Measurements from ENCODE around the gene SIRT3.

The SIRT3 gene

DNA sequence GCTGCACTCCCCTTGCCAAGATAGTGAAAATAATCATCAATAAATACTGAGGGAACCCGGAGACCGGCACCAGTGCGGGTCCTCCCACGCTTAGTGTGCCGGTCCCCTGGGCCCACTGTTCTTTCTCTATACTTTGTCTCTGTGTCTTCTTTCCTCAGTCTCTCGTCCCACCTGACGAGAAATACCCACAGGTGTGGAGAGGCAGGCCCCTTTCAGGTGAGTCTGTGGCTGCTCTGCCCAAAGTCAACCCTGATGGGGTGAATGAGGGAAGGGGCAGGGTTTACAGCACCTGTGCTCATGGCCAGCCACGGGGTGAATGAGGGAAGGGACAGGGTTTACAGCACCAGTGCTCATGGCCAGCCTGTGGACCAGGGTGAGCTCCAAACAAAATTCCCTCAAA lies 33.7 kb downstream of the SIRT3 start:
- Mint-ChIP-seq H3K4me3 (no peak overlapping the region), H3K4me1 (peaks cover 17% of the 10 kb centered on the region), H3K9me3 (no peaks in the 10 kb centered on the region), H3K36me3 (ENCODE audit: low read depth) (peaks cover 12% of the 10 kb centered on the region), H3K27ac (peak overlapping the region; percentile 47), H3K27me3 (ENCODE audit: low read depth, poor library complexity) (peaks cover 6% of the 10 kb centered on the region)
- no peak for DNase-seq
- no peak for TF ChIP-seq CTCF (IDR thresholded peaks at IDR 0.05)

GRCh38 chr11:201966-202365 lies 34.2 kb downstream of the SIRT3 start:
- Mint-ChIP-seq H3K9me3 (no peaks in the 10 kb centered on the region), H3K27me3 (ENCODE audit: low read depth, poor library complexity) (peaks cover 6% of the 10 kb centered on the region), H3K4me3 (no peak overlapping the region), H3K4me1 (peaks cover 17% of the 10 kb centered on the region), H3K27ac (peak overlapping the region; percentile 47), H3K36me3 (ENCODE audit: low read depth) (peaks cover 12% of the 10 kb centered on the region)
- DNase-seq = no peak
- no peak for TF ChIP-seq CTCF (IDR thresholded peaks at IDR 0.05)

- no peak for TF ChIP-seq CTCF (IDR thresholded peaks at IDR 0.05)
- Mint-ChIP-seq H3K4me1 (peaks cover 3% of the 10 kb centered on the region), H3K27me3 (ENCODE audit: low read depth, poor library complexity) (peaks cover 6% of the 10 kb centered on the region), H3K4me3 (no peak overlapping the region), H3K36me3 (ENCODE audit: low read depth) (peaks cover 12% of the 10 kb centered on the region), H3K9me3 (no peaks in the 10 kb centered on the region), H3K27ac (no peak overlapping the region)
- no peak for DNase-seq
These were observed 35.7 kb downstream of the SIRT3 start for GRCh38 chr11:200224-201003.

GRCh38 chr11:199782-200181 lies 36.4 kb downstream of the SIRT3 start:
- Mint-ChIP-seq H3K9me3 (no peaks in the 10 kb centered on the region), H3K4me3 (no peak overlapping the region), H3K4me1 (no peaks in the 10 kb centered on the region), H3K27ac (no peak overlapping the region), H3K27me3 (ENCODE audit: low read depth, poor library complexity) (peaks cover 6% of the 10 kb centered on the region), H3K36me3 (ENCODE audit: low read depth) (peaks cover 12% of the 10 kb centered on the region)
- DNase-seq = no peak
- TF ChIP-seq CTCF (IDR thresholded peaks at IDR 0.05) = no peak

GRCh38 chr11:199004-199581 lies 37.0 kb downstream of the SIRT3 start:
- Mint-ChIP-seq H3K4me1 (no peaks in the 10 kb centered on the region), H3K27ac (no peak overlapping the region), H3K27me3 (ENCODE audit: low read depth, poor library complexity) (peaks cover 6% of the 10 kb centered on the region), H3K4me3 (no peak overlapping the region), H3K36me3 (ENCODE audit: low read depth) (peaks cover 11% of the 10 kb centered on the region), H3K9me3 (no peaks in the 10 kb centered on the region)
- DNase-seq = no peak
- no peak for TF ChIP-seq CTCF (IDR thresholded peaks at IDR 0.05)

Data from nephron progenitor cell (in vitro differentiated cells).